ENCODE measurements around the gene CCDC198. TPM values are rescaled to one million over a fixed set of nuclear protein-coding genes. Genes with fewer than 3 reads are reported as not detected.

Gene CCDC198
- total RNA-seq, 2 experiments from 2014 or later = not detected

DNA sequence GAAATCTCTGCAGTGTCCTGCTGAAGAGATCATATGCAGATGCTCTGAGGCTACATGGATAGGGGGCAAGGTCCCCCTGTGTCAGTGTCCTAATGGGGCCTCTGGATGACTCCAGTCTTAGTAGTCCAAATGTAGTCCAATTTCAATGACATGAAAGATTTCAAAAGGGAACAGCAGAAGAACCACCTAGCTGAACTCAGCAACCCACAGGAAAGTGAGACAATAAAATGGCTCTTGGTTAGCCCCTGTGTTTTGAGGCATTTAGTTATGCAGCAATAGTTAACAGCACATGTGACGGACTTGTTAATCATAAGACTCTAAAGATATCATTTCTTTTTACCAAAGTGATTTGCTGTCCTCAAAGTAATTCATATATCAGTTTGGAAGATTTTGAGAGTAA, 22.7 kb downstream of the CCDC198 start:
- ChIA-PET POLR2A (no interaction called here), CTCF (no interaction called here)

DNA sequence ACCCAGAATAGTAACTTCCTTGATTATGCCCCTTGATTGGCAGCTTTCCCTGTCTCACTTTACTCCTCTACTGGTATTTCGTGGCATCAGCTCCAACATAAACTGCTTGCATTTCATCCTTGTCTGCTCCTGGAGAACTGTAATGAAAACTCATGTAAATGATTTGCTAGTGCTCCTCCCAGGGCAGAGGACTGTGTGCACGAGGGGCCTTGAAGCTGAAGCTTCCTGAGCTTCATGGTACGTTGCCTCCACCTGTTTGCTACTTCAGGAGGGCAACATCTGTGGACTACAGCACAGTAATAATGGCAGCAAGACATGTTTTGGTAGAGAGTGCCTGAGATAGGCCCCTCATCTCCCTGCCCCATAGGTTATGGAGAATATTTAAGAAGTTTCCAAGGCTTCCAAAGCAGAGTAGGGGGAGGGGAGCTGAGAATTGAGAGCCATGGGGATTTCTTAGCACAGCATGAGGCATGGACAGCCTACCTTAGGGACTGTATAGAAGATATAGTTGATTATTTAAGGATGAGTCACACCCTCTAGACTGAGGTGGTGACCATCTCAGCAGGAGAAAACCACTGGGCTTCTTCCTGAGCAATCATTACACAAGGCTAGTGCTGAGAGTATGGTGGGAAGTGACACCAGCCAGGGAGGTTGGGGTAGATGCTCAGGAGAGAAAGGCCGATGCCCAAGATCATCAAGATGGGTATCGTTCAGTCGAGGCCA, 29.5 kb downstream of the CCDC198 start:
- POLR2A ChIA-PET = no interaction called here

DNA sequence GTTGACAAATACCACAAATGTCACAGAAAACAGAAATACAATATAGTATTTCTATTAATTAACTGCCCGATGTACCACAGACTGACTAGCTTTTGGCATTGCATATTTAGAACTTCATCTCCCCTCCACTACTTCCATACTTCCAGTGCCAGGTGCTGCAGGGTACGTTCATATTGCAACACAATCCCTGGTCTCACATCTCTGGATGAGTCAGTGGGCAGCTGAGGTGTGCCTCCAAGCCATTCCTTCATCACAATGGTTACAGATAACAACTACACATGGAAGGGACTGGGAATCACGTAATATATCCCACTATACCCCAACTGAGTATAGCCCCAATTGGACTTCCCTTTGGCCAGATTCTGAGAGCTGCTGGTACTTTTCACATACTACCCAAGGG, 31.1 kb downstream of the CCDC198 start:
- POLR2A ChIA-PET = no interaction called here
- CTCF ChIA-PET = no interaction called here

More for the DNA sequence above, 29.5 kb downstream of the CCDC198 start:
- CTCF ChIA-PET = no interaction called here

DNA sequence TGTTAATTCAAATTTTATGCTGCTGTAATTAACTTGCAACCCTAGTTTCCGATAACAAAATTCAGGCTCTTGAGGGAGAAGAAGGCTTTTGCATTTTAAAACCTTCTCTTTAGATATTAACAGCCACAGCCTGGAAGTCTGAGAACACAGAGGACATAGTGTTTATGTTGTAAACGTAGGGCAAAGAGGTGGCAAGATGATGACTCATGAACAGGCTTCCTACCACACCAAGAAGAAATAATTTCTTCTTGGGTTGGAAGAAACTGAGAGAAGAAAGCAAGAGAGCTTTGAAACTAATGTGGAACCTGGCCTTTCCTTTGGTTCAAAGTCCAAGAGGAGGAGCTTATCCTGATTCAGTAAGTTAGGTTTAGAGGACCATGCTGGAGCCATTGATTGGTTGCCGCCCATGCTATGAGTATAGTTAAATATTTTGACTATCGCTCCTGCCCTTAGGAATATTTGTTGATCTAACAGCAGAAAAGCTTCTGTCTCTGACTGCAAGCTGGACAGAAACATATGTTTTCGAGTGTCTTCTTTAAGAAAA, 31.8 kb downstream of the CCDC198 start:
- CTCF ChIA-PET = no interaction called here
- POLR2A ChIA-PET = no interaction called here

DNA sequence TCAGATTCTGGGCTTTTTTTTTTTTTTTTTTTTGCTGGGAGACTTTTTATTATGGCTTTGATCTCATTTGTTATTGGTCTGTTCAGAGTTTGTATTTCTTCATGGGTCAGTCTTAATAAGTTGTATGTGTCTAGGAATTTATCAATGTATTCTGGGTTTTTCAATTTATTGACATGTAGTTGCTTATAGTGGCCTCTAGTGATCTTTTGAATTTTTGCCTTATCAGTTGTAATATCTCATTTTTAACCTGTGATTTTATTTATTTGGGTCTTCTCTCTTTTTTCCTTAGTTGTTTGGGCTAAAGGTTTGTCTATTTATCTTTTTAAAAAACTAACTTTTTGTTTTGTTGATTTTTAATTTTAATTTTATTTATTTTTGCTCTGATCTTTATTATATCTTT, 57.7 kb downstream of the CCDC198 start:
- POLR2A ChIA-PET = no interaction called here

DNA sequence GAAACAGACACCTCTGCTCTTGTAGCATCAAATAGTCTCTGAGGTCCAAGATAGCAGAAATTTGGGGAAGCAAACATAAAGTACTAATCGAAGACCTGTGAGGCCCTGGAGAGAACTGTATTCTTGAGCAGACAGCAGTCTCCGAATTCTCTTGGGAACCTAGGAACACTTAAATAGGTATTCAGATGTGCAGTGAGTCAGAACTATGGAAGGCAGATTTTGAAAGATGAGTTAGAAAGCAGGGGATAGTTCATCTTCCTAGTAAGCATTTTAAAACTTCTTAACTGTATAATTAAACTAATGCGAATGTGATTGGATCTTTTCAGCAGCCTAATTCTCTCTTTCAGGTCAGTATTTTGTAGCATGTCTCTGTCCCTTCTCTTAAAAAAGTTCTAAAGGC, 72.7 kb downstream of the CCDC198 start:
- POLR2A ChIA-PET = no interaction called here
- CTCF ChIA-PET = no interaction called here

More for the DNA sequence above, 57.7 kb downstream of the CCDC198 start:
- CTCF ChIA-PET = no interaction called here

DNA sequence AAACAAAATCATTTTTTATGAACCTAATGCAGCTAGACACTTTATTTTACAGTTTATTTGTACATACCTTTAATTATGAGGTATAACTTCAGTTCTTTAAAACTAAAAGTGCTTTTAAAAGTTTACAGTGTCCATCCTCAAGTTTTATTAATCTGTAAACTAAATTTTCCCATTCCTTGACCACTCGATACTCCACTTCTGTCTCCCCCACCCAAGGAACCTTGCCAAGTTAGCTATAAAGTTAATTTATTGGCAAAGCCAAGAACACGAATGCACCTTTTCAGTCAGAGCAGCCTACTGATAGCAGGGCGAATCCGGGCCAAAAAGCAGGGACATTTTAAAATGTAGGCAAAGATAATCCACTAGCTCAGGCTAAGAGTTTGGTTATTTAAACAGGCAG, 73.6 kb downstream of the CCDC198 start:
- POLR2A ChIA-PET = no interaction called here

More for the DNA sequence above, 73.6 kb downstream of the CCDC198 start:
- CTCF ChIA-PET = no interaction called here

Other genes starting within 250 kb of the CCDC198 start
- 10 to 100 TPM; 84.1 to 87.4 TPM for gene EXOC5, start 225.0 kb downstream of the CCDC198 start, total RNA-seq
- gene AP5M1, start 224.9 kb downstream of the CCDC198 start, total RNA-seq = 10 to 100 TPM; 40.4 to 42.6 TPM
- 10 to 100 TPM; 21.0 to 22.2 TPM for gene NAA30, start 103.3 kb downstream of the CCDC198 start, total RNA-seq

Data from activated CD8-positive, alpha-beta memory T cell treated with anti-CD3 and anti-CD28 coated beads for 36 hours (primary cell).